COLO668 (cell line): ENCODE data around the gene PHYKPL.
"Not testable (repeated sequence)": the region's sequence is repeated elsewhere in the genome, so short reads cannot be mapped to it uniquely, and the experiment has no call there.

Source experiments
- DNase-seq: peaks from one replicate; lab custom pipeline; 2025; ENCODE audit not compliant: unreplicated experiment; lab: John Stamatoyannopoulos, UW

The PHYKPL gene

DNA sequence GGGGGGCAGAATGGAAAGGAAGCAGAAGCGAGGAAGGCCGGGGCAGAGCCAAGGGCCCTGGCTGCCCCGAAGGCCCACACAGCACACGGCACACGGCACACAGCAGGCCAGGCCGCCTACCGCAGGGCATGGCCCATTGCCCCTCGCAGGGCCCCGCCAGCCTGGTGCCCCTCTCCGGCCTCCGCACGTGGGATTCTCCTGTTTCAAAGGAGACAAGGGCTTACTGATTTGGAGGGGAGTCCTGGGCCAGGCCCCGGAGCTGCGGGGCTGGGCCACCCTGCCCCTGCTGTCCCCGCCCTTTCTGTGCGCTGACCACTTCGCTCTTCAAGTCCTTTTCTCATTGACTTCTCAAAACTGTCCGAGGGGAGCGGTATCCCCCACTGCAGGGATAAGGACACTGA is 7.7 kb upstream of the PHYKPL start:
- DNase-seq: no peak

DNA sequence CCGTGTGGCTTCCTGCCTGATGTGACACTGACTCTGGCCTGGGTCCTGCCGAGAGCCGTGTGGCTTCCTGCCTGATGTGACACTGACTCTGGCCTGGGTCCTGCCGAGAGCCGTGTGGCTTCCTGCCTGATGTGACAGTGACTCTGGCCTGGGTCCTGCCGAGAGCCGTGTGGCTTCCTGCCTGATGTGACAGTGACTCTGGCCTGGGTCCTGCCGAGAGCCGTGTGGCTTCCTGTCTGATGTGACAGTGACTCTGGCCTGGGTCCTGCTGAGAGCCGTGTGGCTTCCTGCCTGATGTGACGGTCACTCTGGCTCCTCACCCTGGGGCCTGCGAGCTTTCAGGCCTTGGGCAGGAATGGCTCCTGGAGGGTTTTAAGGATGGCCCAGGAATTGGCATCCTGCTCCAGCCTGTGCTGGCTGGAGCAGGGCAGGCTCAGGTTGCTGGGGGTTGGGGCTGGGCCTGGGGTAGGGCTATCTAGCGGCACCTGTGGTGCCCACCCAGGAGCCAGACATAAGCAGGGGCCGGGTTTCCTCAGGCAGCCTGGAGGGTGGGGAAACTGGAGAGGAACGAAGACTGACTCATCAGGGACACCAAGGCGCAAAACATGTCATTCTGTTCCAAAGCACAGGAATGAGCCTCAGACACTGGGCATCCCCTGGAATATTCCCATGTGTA is 7.2 kb upstream of the PHYKPL start:
- DNase-seq: not testable (repeated sequence)

DNA sequence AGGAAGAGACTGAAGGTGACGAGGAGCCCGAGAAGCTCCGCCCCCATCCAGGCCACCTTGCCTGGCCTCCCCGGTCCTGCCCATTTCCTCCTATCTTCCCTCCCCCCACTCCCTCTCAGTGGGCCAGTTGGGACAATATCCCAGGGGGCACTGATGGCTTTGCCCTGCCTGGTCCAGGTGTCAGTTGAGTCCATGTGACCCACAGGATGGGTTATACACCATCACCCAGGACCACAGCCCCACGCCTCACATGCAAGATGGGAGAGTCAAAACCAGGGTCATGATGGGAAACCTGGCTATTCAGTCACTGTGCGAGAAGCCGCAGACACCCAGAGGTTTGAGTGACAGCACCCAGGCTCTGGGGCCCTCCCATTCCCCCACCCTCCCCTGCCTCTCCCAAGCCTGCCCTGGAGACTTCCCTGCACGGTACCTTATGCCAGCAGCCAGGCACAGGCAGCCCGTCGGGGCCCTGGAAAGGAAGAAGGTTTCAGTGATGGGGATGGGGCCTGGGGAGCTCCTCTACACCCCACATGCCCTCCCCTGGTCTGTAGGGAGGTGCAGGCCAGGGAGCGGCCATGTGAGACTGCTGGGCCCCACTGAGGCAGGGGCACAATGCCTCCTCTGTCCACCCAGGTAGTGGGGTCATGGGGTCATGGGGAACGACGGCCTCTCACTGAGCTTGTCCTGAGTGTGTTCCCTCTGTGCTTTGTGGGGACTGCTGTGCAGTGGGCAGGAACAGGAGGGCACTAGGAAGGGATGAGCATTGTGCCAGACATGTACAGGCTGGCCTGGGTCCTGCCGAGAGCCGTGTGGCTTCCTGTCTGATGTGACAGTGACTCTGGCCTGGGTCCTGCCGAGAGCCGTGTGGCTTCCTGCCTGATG is 6.3 kb upstream of the PHYKPL start:
- no peak for DNase-seq

DNA sequence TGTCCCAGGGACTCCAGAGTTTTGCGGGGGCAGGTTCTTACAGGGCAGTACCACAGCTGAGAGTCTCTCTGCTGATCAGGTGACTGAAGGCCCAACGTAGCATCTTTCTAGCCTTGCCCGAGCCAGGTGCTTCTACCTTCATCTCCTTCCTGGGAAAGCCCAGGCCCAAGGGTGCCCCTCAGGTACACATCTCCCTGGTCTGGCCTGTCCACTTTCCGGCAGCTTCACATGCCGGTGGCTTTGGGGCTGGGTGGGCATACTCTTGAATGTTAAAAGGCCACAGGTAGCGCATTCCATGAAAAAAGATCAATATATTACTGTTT is 5.7 kb upstream of the PHYKPL start:
- no peak for DNase-seq

DNA sequence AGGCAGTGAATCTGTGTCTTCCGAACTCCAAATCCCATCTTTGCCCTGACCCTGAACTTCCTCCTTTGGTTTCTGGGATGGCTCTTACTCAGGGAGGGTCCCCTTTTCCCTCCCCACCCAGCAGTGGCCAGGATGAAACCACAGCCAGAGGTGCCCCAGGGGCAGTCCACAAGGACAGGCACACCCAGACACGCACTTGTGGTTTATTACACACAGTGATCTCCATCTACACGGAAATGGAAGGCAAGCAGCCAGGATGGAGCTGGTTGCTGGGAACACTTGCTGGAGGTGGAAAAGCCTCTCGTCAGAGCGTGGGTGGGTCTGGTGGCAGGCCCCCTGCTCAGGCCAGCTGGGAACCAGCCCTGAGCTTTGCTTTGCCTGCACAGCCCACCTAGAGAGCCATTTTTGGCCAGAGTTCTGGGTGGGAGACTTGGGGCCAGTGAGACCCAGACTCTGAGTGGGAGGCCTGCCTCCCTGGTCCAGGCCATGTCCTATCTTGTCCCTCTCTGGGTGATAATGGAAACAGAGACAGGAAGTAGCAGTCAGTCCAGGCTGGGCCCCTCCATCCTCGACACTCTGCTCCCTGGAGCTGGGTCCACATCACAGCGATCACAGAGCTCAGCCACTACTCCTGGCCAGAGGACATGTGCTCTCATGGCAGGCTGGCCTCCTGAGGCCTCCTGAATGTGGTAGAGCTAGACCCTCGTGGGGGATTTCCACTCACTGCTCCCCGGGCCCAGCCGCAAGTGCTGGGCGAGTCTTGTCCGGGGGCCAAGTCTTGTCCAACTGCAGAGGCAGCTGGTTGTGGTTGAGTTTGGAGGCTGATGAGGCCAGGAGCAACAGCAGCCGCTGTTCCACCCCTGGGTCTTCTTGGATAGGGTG is 5.1 kb upstream of the PHYKPL start:
- no peak for DNase-seq

DNA sequence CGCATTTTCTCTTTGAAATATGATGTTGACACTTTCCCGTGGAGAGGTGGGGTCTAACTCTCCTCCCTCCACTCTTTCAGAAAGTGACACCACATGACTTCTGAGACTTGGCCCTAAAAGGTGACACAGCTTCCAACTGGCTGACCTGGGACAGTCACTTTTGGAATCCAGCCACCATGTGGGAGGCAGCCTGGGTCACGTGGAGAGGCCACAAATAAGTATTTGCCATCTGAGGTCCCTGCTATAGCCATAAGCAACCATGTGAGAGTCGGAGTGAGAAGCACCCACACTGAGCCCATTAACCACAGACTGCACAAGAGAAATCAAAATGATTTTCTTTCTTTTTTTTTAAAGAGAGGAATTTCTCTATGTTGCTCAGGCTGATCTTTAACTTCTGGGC is 4.1 kb upstream of the PHYKPL start:
- no peak for DNase-seq

DNA sequence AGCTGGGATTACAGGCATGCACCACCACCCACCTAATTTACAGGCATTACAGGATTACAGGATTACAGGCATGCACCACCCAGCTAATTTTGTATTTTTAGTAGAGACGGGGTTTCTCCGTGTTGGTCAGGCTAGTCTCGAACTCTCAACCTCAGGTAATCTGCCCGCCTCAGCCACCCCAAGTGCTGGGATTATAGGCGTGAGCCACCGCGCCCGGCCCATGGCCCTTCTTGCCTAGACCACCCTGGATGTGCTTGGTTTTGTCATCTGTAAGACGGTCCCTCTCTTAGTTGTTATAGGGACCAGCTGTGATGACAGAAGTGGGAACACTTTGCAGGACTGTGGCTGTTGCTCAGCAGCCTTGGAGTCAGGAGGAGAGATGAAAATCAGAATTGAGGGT is 3.5 kb upstream of the PHYKPL start:
- no peak for DNase-seq

DNA sequence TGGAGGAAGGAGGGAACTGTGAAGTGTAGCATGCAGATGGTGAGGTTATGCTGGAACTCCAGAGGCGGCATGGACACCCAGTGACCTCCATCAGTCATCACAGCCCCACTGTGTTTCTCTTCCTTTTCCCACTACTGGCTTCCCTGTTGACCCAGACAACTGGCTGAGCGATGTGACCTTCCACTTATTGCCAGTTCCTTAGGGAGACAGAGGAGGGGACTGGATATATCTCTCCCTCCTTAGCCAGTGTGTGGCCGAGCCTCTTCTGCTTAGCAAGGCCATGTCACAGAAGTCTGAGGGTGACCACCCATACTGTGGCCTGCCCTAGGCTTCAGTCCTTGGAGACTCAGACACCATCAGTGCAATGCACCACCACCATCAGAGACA is 3.0 kb upstream of the PHYKPL start:
- no peak for DNase-seq

DNA sequence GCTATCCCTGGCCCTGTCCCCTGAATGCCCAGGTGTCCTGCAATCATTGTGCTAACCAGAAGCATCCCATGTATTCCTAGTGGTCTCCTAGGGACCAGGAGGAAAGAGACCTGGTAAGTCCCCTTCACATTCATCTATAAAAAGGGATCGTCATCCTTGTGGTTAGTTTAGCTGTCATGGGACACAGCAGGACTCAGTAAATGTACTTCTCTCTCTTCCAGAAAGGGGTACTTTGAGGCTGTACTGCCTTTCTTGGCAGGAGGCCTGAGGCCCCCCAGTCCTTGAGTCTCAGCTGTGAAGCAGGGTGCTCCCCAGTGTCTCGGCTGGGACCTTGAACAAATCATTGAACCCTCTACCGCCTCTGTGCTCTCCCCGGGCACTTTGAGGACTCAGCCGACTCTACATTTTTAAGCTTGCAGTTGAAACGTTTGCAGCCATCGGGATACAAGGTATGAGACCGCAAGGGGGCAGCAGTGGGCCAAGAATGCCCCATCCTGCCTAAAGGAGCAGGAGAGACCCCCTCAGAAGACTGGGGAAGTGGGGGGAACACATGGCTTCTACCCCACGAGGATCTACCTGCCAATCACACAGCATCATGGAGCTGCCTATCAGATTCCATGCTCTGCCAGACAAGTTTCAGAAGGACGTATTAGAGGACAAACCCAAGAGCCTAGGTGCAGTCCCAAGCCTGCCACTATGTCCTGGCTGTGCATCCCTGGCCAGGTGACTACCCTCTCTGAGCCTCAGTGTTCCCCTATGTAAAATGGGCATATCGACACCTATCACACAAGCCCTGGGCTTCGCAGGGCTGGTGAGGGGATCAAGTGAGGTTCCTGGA is 2.4 kb upstream of the PHYKPL start:
- DNase-seq: peak; percentile 42

DNA sequence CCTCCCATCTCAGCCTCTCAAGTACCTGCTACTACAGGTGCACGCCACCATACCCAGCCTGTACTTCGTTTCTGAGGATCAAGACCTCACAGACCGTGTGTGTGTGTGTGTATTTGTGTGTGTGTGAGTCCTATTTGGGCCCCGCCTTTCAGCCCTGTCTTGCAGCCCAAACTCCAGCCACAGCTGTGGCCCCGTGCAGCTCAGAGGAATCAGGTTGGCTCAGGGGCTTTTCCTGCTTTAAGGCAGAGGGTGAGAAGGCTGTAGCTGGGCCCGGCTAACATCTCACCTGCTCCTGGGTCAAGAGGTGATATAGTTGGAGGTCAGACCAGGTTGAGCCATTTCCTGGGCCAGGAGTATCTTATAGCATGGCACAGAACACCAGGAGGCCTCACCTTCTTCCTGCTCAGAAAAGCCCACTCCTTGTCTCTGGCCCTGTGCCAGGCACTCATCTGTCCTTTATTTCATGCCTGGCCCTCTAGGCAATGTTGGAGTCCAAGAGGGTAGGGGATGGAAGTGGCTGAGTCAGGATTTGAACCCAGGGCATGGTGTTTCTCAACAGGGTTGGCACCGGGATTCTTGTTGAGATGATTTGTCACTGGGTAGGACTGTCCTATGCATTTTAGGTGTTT is 1.6 kb upstream of the PHYKPL start:
- no peak for DNase-seq

DNA sequence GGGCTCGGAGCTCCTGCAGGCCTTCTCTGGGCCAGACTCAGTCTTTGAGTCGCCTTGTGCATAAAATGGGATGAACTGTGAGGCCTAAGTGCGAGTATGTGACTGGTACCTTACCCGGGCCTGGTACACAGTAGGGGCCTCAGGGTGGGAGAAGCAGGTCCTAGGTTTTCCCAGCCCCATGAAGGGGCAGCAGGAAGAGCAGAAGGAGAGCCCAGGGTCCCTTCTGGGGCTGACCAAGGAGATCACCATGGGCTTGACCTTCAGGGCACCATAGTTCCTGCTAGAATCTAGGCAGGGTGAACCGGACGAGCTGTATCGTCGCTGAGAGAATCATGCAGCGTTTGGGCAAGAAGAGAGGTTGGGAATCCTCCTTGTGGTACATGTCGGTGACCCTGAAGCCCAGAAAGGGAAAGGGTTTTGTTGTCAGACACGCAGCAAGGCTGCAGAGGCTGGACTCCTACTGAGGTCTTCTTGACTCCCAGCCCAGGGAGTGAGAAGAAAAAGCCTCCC is 373 bp upstream of the PHYKPL start:
- DNase-seq: no peak

DNA sequence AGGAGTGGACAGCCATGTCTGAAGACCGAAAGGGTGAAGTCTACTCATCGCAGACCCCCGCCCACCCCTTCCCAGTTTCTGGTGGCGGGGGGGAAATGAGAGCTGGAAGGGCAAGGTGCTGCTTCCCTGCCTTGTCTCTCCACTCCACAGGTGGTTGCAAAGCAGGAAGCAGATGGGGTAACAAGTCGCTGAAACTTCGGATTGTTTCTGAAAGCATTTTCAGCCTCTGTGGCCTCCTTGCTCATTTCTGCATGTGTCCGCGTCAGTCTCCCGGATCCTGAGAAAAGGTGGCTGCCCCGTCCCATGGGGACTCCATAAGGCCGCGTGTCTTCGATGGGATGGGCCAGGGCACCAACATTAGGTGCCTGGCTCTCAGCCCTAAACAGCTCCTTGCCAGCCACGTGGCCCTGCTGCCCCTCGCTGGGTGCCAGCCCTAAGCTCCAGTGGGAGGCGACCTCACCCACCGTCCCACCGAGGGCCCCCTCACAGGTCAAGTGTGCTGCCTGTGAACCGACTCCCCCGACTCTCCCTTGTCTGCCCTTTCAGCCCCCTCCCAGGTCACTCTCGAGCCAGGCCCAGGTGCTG is 971 bp downstream of the PHYKPL start:
- DNase-seq: no peak

DNA sequence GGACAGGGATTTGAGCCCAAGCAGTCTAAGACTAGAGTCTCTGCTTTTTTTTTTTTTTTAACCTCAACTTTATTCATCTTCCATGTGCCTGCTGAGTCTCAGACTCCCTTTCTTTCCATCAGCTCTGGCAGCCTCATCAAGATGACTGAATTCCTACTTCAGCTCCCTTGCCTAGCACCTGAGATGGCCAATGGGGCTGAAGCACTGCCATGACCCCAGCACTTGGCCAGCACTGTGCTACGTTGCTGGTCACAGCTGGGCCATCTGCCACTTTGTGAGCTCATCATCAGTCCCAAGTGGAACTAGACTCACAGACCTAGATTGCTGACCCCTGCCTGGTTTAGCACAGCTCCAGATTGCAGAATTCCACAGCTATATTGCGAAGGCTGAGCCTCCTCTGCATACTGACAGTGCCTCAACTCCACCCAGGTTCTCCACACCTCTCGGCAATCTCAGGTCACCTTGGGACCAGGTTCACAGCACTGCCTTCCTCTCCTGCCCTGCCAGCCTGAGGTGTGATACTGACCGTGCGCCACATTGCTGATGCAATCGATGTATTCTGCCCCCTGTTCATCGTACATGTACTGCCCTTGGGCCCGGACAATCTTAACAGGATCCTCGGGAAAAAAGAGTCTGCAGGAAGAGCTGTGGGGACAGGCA is 1.6 kb downstream of the PHYKPL start:
- no peak for DNase-seq

DNA sequence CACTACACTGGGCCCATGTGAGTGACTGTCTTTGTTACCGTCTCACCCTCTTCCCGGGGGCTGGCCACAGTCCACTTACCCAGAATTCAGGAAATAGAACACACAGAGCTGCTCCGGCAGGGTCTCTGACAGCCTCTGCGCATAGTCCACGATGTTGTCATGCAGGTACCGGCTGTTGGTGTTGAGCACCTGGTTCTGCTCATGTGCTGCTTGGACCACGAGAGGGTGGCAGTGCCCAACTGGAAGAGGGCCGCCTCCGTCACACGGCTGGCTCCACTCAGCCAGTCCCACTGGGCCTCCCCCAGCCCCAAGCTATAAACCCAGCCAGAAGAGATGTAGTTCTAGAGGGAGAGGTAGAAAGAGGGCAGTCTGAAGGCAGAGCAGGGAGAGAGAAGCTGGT is 2.7 kb downstream of the PHYKPL start:
- DNase-seq: no peak

DNA sequence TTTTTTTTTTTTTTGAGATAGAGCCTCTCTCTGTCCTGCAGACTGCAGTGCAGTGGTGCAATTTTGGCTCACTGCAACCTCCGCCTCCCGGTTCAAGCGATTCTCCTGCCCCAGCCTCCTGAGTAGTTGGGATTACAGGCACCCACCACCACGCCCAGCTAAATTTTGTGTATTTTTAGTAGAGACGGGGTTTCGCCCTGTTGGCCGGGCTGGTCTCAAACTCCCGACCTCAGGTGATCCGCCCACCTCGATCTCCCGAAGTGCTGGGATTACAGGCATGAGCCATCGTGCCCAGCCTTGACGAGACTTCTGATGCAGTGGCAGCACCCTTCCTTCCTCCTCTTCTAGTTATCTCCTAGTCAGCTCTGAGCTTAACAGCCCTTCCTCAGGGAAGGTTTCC is 3.5 kb downstream of the PHYKPL start:
- not testable (repeated sequence) for DNase-seq

DNA sequence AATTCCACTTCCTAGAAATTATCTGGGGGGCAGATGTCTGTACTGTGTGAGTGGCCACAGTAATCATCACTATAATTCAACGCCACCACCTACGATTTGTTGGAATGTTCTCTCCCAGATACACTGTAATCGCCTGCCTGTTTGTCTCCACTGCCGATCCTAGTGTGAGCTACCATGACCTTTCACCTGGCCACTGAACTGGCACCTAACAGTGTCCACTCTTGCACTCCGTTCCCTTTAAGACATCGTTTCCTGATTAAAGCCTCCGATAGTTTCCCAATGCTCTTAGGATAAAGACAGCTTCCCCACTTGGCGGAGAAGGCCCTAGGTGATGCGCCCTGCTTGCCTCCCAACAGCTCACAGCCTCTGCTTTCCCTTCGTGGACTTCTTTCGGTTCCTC is 4.0 kb downstream of the PHYKPL start:
- no peak for DNase-seq

DNA sequence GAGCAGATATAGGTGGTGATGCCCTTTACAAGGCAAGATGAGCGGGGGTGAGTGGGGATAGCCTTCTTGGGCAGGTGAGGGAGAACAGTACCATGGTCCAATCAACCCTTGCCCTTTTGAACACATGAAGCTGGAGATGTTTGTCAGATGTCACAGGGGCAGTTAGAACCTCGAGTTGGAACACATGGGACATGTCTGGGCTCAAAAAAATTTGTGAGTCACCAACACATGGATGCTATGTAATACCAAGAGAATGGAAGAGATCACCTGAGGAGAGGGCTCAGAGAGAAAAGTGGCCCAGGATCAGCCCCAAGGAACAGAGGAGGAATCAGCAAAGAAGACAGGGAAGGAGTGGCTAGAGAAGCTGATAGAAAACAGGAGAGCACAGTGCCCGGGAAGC is 4.7 kb downstream of the PHYKPL start:
- no peak for DNase-seq

DNA sequence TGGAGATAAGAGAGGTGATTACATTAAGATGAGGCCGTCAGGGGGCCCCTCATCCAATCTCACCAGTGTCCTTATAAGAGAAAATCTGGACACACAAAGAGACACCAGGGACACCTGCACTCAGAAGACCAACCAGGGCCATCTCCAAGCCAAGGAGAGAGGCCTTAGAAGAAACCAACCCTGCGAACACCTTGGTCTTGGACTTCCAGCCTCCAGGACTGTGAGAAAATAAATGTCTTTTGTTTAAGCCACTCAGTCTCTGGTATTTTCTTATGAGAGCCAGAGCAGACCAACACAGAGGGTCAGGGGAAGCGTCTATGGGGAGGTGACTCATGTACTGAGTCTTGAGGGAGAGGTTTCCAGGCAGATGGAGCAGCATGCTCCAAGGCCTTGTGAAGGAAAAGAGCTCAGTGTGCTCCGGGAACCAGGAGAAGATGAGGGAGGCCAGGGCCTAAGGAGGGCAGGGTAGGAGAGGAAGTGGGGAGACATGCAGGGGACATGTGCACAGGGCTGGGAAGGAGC is 5.4 kb downstream of the PHYKPL start:
- no peak for DNase-seq

DNA sequence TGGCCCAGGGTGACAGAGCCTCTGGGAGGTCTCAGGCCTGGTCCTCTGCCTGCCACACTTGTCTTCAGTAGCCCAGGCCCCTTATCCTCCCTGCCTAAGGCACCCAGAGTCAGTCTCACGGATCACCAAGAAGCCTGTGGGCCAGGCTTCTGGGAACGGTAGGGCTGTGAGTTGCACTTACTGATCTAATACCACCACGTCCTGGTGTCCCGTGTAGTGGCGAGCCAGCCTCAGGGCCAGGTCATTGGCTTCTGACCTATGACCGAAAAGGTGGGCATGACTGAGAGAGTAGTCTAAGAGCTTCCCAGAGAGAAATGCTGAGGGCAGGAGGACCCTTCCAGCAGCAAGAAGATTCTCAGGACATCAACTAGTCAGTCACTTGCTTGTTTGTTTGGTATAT is 7.4 kb downstream of the PHYKPL start:
- no peak for DNase-seq
